Measurements from ENCODE around the gene PKP1.

DNA sequence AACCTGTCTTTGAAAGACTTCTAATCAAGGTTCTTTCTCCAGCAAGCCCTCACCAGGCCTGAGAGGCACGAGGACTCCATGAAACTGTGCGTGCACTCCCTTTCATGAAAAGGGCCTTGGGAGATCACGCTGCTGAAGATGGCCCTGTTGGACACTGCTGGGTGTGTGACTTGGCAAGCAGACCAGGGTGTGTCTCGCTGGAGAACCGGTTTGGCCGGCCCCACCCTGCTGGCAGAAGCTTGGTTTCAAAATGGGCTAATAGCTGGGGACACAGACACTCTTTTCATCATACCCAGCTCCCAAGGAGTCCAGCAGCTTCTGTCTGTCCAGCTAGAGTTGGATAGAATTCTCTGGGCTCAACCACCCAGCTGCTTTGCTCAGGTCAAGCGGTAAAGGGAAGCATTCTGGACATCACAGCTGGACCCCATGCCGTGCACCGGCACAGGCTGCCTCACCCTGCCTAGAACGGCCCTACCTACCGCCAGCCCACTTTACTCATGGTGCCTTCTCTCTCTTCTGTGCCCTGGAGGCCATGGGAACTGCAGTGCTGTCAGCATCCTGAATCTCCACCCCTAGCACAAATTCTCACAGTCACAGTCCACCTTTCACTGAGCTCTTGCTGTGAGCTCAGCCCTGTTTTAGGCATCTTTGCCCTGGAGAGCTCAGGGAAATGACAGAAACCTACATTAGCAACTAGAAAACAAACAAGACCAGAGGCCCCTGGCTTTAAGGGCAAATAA, 24.6 kb downstream of the PKP1 start:
- TF ChIP-seq POLR2A (IDR thresholded peaks at IDR 0.05; ENCODE audit: low read length), result no peak
- no peak for TF ChIP-seq GATA1 (IDR thresholded peaks at IDR 0.05; ENCODE audit: low read depth, low read length)

All from erythroblast (primary cell).